HEK293 (cell line): ENCODE data around the gene CITED1.

Experiments
- CTCF ChIA-PET: fragments of 350-600 bp; formaldehyde crosslinking; extraction: SDS; loops from one replicate; lab custom pipeline; 2021; ENCODE audit warnings: antibody characterized with exemption; lab: Yijun Ruan, JAX
- POLR2A ChIA-PET: fragments of 300-600 bp; formaldehyde crosslinking; extraction: SDS; loops from one replicate; lab custom pipeline; 2020; ENCODE audit warnings: antibody characterized with exemption, inconsistent platforms; lab: Yijun Ruan, JAX
- H3K27ac ChIP-seq: fragments of 200-500 bp; sonication (Bioruptor generic); 2 replicates; pipeline ENCODE4 v1.5.1; 2014; ENCODE audit warnings: low read depth, low read length, control low read depth, inconsistent platforms; ENCODE audit errors: extremely low read depth
- H3K36me3 ChIP-seq, 2 experiments: fragments of 200-500 bp in 1 of 2; sonication (Bioruptor generic) in 1 of 2; 1 replicate in 1 of 2; 2 replicates in 1 of 2; pipeline ENCODE4 v1.5.1; 2014 to 2017; ENCODE audit warnings: inconsistent platforms in 2 of 2, low read length in 2 of 2; ENCODE audit not compliant: control insufficient read depth in 2 of 2, insufficient read depth in 1 of 2
- H3K4me1 ChIP-seq: fragments of 200-500 bp; sonication (Bioruptor generic); 2 replicates; pipeline ENCODE4 v1.5.1; 2014; ENCODE audit warnings: mild to moderate bottlenecking, low read length, inconsistent platforms; ENCODE audit not compliant: control insufficient read depth, insufficient read depth
- H3K4me3 ChIP-seq: 2 replicates; pipeline ENCODE4 v1.5.1; 2011; ENCODE audit warnings: low read depth, mild to moderate bottlenecking, control low read depth, low read length, moderate library complexity
- H3K9me3 ChIP-seq: fragments of 200-500 bp; sonication (Bioruptor generic); 2 replicates; pipeline ENCODE4 v1.5.1; 2014; ENCODE audit warnings: low read depth, low read length, inconsistent platforms; ENCODE audit not compliant: control insufficient read depth, insufficient read depth
- GLI2 ChIP-seq: fragments of 450-650 bp; formaldehyde crosslinking; IDR thresholded peaks from 2 replicates; pipeline ENCODE4; 2017; ENCODE audit warnings: missing biosample characterization, missing genetic modification characterization, low read depth, borderline replicate concordance
- KLF8 ChIP-seq: fragments of 450-650 bp; formaldehyde crosslinking; IDR thresholded peaks from 2 replicates; pipeline ENCODE4 v1.5.1; 2016; ENCODE audit warnings: missing biosample characterization, missing genetic modification characterization
- KLF9 ChIP-seq: fragments of 450-650 bp; formaldehyde crosslinking; IDR thresholded peaks from 2 replicates; pipeline ENCODE4 v1.5.1; 2016; ENCODE audit warnings: missing biosample characterization, missing genetic modification characterization, low read depth
- PBX3 ChIP-seq: sonication (generic); formaldehyde crosslinking; IDR thresholded peaks from 2 replicates; pipeline ENCODE4 v1.8.1; 2022; ENCODE audit warnings: mild to moderate bottlenecking, moderate library complexity, missing genetic modification reagents
- SP3 ChIP-seq: fragments of 450-650 bp; formaldehyde crosslinking; IDR thresholded peaks from 2 replicates; pipeline ENCODE4 v1.5.1; 2016; ENCODE audit warnings: missing biosample characterization, missing genetic modification characterization
- YY2 ChIP-seq: fragments of 450-650 bp; formaldehyde crosslinking; IDR thresholded peaks from 2 replicates; pipeline ENCODE4 v1.5.1; 2016; ENCODE audit warnings: missing biosample characterization, missing genetic modification characterization
- ZBTB49 ChIP-seq: fragments of 450-650 bp; formaldehyde crosslinking; IDR thresholded peaks from 2 replicates; pipeline ENCODE4 v1.5.1; 2016; ENCODE audit warnings: missing biosample characterization, missing genetic modification characterization, low read depth
- ZNF138 ChIP-seq: fragments of 450-650 bp; formaldehyde crosslinking; IDR thresholded peaks from 2 replicates; pipeline ENCODE4 v1.5.1; 2016; ENCODE audit warnings: missing biosample characterization, missing genetic modification characterization, borderline replicate concordance
- ZNF157 ChIP-seq: fragments of 450-650 bp; formaldehyde crosslinking; IDR thresholded peaks from 2 replicates; pipeline ENCODE4 v1.5.1; 2016; ENCODE audit warnings: missing biosample characterization, missing genetic modification characterization
- ZNF184 ChIP-seq: fragments of 450-650 bp; IDR thresholded peaks from 2 replicates; pipeline ENCODE4 v1.5.1; 2018; ENCODE audit warnings: missing biosample characterization, mild to moderate bottlenecking, missing genetic modification characterization
- ZNF274 ChIP-seq, 2 experiments: fragments of 200-500 bp in 1 of 2; fragments of 450-650 bp in 1 of 2; sonication (Bioruptor generic) in 1 of 2; formaldehyde crosslinking in 1 of 2; IDR thresholded peaks; 2 replicates each; pipeline versions ENCODE4 v1.5.1 to v1.6.1; 2014 to 2016; ENCODE audit warnings: borderline replicate concordance in 1 of 2, inconsistent platforms in 1 of 2, low read length in 1 of 2, missing biosample characterization in 1 of 2, missing genetic modification characterization in 1 of 2
- ZNF280C ChIP-seq: fragments of 450-650 bp; formaldehyde crosslinking; IDR thresholded peaks from 2 replicates; pipeline ENCODE4 v1.5.1; 2016; ENCODE audit warnings: missing biosample characterization, missing genetic modification characterization
- ZNF37A ChIP-seq: fragments of 450-650 bp; IDR thresholded peaks from 2 replicates; pipeline ENCODE4 v1.5.1; 2018; ENCODE audit warnings: missing biosample characterization, missing genetic modification characterization
- ZNF423 ChIP-seq: fragments of 450-650 bp; formaldehyde crosslinking; IDR thresholded peaks from 2 replicates; pipeline ENCODE4 v1.5.1; 2016; ENCODE audit warnings: missing biosample characterization, missing genetic modification characterization
- ZNF513 ChIP-seq: fragments of 450-650 bp; IDR thresholded peaks from 2 replicates; pipeline ENCODE4 v1.5.1; 2018; ENCODE audit warnings: missing biosample characterization, missing genetic modification characterization
- ZNF624 ChIP-seq: fragments of 450-650 bp; formaldehyde crosslinking; IDR thresholded peaks from 2 replicates; pipeline ENCODE4 v1.5.1; 2017; ENCODE audit warnings: missing biosample characterization, missing genetic modification characterization
- ZNF626 ChIP-seq: fragments of 450-650 bp; sonication (Bioruptor Pico); formaldehyde crosslinking; IDR thresholded peaks from 2 replicates; pipeline ENCODE4 v1.5.1; 2018; ENCODE audit warnings: missing biosample characterization, missing genetic modification characterization, inconsistent platforms
- TF ChIP-seq, protein P1 (sequence below): fragments of 450-650 bp; formaldehyde crosslinking; IDR thresholded peaks from 2 replicates; pipeline ENCODE4 v1.5.1; 2016; ENCODE audit warnings: missing biosample characterization, missing genetic modification characterization
- TF ChIP-seq, protein P2 (sequence below): fragments of 450-650 bp; formaldehyde crosslinking; IDR thresholded peaks from 2 replicates; pipeline ENCODE4 v1.5.1; 2016; ENCODE audit warnings: missing biosample characterization, missing genetic modification characterization

Gene CITED1

DNA sequence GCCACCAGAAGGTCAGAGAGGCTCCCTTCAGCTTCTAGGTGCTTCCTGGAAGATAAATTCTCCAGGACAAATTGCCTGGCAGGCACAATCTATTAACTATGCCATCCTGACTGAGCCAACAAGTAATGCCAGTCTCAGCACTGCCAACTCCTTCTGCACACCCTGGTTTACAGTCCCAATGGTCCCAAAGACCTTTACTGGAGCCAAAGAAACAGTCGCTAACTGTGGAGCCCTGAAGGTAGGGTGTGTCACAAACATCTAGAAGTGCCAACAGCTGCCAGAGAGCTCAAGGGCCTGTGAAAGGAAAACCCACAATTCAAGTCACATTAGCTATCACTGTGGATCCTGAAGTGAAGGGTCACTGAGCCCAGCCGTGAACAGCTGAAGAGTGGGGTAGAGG is 34.9 kb upstream of the CITED1 start:
- TF ChIP-seq ZNF37A (tag by site-specific recombination) (no peak), ZNF280C (tag by site-specific recombination) (no peak), PBX3 (CRISPR knock-in tag) (no peak), ZNF274 (IDR thresholded peaks at IDR 0.05; ENCODE audit: low read length) (no peak), ZNF274 (tag by site-specific recombination; IDR thresholded peaks at IDR 0.05; ENCODE audit: borderline replicate concordance) (no peak), SP3 (tag by site-specific recombination) (no peak), ZNF624 (tag by site-specific recombination) (no peak), YY2 (no peak), ZNF626 (tag by site-specific recombination) (no peak), KLF9 (tag by site-specific recombination) (no peak), ZNF423 (tag by site-specific recombination) (no peak), GLI2 (tag by site-specific recombination) (no peak), ZBTB49 (tag by site-specific recombination) (no peak), ZNF157 (no peak), ZNF184 (tag by site-specific recombination) (no peak), ZNF513 (tag by site-specific recombination) (no peak), ZNF138 (tag by site-specific recombination) (no peak), KLF8 (tag by site-specific recombination) (no peak)
- TF ChIP-seq, protein P1, sequence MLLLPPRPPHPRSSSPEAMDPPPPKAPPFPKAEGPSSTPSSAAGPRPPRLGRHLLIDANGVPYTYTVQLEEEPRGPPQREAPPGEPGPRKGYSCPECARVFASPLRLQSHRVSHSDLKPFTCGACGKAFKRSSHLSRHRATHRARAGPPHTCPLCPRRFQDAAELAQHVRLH: no peak
- TF ChIP-seq, protein P2, sequence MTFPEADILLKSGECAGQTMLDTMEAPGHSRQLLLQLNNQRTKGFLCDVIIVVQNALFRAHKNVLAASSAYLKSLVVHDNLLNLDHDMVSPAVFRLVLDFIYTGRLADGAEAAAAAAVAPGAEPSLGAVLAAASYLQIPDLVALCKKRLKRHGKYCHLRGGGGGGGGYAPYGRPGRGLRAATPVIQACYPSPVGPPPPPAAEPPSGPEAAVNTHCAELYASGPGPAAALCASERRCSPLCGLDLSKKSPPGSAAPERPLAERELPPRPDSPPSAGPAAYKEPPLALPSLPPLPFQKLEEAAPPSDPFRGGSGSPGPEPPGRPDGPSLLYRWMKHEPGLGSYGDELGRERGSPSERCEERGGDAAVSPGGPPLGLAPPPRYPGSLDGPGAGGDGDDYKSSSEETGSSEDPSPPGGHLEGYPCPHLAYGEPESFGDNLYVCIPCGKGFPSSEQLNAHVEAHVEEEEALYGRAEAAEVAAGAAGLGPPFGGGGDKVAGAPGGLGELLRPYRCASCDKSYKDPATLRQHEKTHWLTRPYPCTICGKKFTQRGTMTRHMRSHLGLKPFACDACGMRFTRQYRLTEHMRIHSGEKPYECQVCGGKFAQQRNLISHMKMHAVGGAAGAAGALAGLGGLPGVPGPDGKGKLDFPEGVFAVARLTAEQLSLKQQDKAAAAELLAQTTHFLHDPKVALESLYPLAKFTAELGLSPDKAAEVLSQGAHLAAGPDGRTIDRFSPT (tag by site-specific recombination): no peak
- Histone ChIP-seq H3K27ac (no peak overlapping the region), H3K9me3 (no peaks in the 10 kb centered on the region; the same call in 1 of the 2 replicates), H3K36me3 (no peaks in the 10 kb centered on the region), H3K4me1 (no peaks in the 10 kb centered on the region), H3K4me3 (no peak overlapping the region)
- ChIA-PET CTCF (interaction anchor here (0.8 to 1.6 kb wide), 2 partner anchors 59 to 64 kb away, joined by 3 to 4 read pairs; partner anchors contain the start of gene RPS4X), POLR2A (interaction anchor here (0.9 kb wide), 1 partner anchor 64 kb away, joined by 4 read pairs; the partner anchor contains the start of gene RPS4X)
